Measurements from ENCODE around the gene MARCHF9. TPM values are rescaled to one million over a fixed set of nuclear protein-coding genes. Genes with fewer than 3 reads are reported as not detected.
"Not testable (repeated sequence)": the region's sequence is repeated elsewhere in the genome, so short reads cannot be mapped to it uniquely, and the experiment has no call there.

The MARCHF9 gene
- total RNA-seq, 4 donors from 2014 or later, result 10.2 to 26.6 (median 13.1) TPM

DNA sequence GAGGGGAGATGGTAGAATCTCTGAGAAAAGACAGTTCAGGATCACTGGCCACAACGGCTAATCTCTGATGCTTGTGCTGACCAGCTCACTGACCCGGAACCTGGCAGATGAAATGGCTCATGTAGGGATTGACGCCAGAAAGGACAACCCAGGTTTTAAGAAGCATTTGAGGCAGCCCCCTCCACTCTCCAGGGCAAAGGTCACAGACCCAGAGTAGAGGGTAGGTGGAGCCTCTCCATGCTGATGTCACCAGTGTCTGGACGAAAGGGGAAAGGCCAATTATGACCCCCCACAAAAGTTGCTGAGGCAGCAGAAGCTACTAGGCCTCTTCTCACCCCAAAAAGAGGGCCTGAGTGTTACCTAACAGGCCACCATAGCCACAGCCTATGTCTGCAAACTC lies 15.8 kb downstream of the MARCHF9 start:
- no peak overlapping the region for H3K4me3 ChIP-seq
- H3K36me3 ChIP-seq, result peaks cover 25% of the 10 kb centered on the region
- TF ChIP-seq, protein P1, sequence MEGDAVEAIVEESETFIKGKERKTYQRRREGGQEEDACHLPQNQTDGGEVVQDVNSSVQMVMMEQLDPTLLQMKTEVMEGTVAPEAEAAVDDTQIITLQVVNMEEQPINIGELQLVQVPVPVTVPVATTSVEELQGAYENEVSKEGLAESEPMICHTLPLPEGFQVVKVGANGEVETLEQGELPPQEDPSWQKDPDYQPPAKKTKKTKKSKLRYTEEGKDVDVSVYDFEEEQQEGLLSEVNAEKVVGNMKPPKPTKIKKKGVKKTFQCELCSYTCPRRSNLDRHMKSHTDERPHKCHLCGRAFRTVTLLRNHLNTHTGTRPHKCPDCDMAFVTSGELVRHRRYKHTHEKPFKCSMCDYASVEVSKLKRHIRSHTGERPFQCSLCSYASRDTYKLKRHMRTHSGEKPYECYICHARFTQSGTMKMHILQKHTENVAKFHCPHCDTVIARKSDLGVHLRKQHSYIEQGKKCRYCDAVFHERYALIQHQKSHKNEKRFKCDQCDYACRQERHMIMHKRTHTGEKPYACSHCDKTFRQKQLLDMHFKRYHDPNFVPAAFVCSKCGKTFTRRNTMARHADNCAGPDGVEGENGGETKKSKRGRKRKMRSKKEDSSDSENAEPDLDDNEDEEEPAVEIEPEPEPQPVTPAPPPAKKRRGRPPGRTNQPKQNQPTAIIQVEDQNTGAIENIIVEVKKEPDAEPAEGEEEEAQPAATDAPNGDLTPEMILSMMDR (IDR thresholded peaks at IDR 0.05), result no peak
- no peak for TF ChIP-seq POLR2A (IDR thresholded peaks at IDR 0.05)
- TF ChIP-seq POLR2AphosphoS5 (IDR thresholded peaks at IDR 0.05), result no peak
- TF ChIP-seq EP300 (IDR thresholded peaks at IDR 0.05), result no peak
- no peaks in the 10 kb centered on the region for H3K9me3 ChIP-seq
- peaks cover 37% of the 10 kb centered on the region for H3K4me1 ChIP-seq
- no peak overlapping the region for H3K27ac ChIP-seq
- peaks cover 11% of the 10 kb centered on the region for H3K27me3 ChIP-seq
- DNase-seq (ENCODE audit: low spot score in 2 of 2), result no peak
- 93% methylated on average over 4 of the region's 4 CpGs for WGBS

DNA sequence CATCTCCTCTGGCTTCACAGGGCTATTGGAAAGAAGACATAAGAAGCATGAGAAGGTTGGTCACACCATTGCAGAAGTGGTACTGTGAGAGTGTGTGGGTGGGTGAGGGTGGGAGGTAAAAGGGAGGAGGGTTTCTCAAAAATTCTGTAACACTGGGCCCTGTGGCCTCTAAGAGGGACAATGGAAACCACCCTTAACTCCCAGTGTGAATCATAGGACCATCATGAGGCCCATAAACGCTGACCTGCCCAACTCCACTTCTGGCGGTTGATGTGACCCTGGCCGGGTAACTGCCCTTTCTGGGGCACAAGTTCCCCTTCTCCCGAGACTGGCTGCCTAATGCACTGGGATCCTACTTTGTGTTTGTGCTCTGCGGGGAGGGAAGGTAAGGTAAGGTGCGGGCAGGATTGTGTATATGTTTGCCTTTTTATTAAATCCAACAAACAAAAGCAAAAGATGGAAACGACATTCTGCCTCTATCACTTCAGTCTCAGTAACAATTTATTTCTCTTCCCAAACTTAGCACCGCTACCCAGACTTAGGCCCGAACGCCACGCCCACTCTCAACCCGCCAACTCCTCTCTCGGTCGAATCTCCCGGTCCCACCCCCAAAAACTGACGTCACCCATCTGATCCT lies 16.5 kb downstream of the MARCHF9 start:
- DNase-seq (ENCODE audit: low spot score in 2 of 2), result peak; percentile 91 to 94
- Histone ChIP-seq H3K4me3 (peak overlapping the region; percentile 79), H3K9me3 (no peaks in the 10 kb centered on the region), H3K27ac (peak overlapping the region; percentile 85), H3K27me3 (peaks cover 4% of the 10 kb centered on the region), H3K36me3 (peaks cover 25% of the 10 kb centered on the region), H3K4me1 (peaks cover 30% of the 10 kb centered on the region)
- WGBS, result 1% methylated on average over 15 of the region's 16 CpGs
- TF ChIP-seq POLR2AphosphoS5 (IDR thresholded peaks at IDR 0.05), result no peak
- TF ChIP-seq POLR2A (IDR thresholded peaks at IDR 0.05), result no peak
- TF ChIP-seq, protein P1 (IDR thresholded peaks at IDR 0.05), result no peak
- no peak for TF ChIP-seq EP300 (IDR thresholded peaks at IDR 0.05)

DNA sequence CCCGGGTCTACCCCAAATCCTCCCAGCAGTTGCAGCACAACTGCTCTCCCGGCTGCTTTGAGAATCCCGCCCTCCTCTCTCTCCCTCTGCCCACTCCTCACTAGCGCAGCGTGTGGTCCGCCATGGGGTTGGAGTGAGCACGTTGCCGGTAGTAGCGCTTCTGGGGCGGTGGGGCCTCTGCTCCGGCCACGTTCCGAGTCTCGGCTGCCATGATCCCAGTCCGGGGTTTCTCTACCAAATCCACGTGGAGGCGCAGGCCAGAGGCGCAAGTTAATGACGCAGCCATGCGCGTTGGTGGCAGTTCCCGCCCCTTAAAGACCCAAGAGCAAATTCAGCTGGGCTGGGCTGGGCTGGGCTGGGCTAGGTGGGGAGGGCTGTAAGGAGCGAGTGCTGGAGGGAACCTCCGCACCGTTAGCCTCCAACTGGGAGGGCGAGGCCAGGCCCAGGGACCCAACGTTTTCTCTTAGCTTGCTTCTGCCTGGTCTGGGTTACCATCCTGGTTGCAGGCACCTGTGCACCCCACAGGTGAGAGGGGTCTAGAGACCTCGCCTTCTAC lies 17.0 kb downstream of the MARCHF9 start, which contains the start of gene METTL1:
METTL1 (minus strand) TSS at position 233 of the 556 bp plus-strand sequence; CDS start at position 211, 22 bp downstream.
- TF ChIP-seq, protein P1 (IDR thresholded peaks at IDR 0.05), result no peak
- TF ChIP-seq POLR2A (IDR thresholded peaks at IDR 0.05) (peak in 1 of 2 donors; percentile 52), EP300 (IDR thresholded peaks at IDR 0.05) (no peak), POLR2AphosphoS5 (IDR thresholded peaks at IDR 0.05) (peak; percentile 37 to 90 (median 74))
- Histone ChIP-seq H3K4me3 (peak within 1 kb of the TSS; percentile 79), H3K36me3 (peaks cover 25% of the 10 kb centered on the region), H3K4me1 (peaks cover 24% of the 10 kb centered on the region), H3K9me3 (no peaks in the 10 kb centered on the region), H3K27me3 (no peaks in the 10 kb centered on the region), H3K27ac (peak within 1 kb of the TSS; percentile 85)
- DNase-seq (ENCODE audit: low spot score in 2 of 2), result peak; percentile 96 to 97
- WGBS, result 0% methylated on average over 5 of the region's 28 CpGs

- peak within 1 kb of the TSS; percentile 79 for H3K4me3 ChIP-seq
- peaks cover 25% of the 10 kb centered on the region for H3K36me3 ChIP-seq
- H3K27me3 ChIP-seq, result no peaks in the 10 kb centered on the region
- TF ChIP-seq, protein P1 (IDR thresholded peaks at IDR 0.05), result no peak
- TF ChIP-seq POLR2AphosphoS5 (IDR thresholded peaks at IDR 0.05), result no peak
- WGBS, result 1% methylated on average over 43 of the region's 67 CpGs
- peaks cover 22% of the 10 kb centered on the region for H3K4me1 ChIP-seq
- peak within 1 kb of the TSS; percentile 85 for H3K27ac ChIP-seq
- no peaks in the 10 kb centered on the region for H3K9me3 ChIP-seq
- peak; percentile 80 to 89 for DNase-seq (ENCODE audit: low spot score in 2 of 2)
Observed at GRCh38 chr12:57772429-57773322, 17.8 kb downstream of the MARCHF9 start, which contains the start of gene EEF1AKMT3. TSS of gene EEF1AKMT3 (plus strand) at chr12:57772614. CDS start at chr12:57772725, 111 bp downstream.

DNA sequence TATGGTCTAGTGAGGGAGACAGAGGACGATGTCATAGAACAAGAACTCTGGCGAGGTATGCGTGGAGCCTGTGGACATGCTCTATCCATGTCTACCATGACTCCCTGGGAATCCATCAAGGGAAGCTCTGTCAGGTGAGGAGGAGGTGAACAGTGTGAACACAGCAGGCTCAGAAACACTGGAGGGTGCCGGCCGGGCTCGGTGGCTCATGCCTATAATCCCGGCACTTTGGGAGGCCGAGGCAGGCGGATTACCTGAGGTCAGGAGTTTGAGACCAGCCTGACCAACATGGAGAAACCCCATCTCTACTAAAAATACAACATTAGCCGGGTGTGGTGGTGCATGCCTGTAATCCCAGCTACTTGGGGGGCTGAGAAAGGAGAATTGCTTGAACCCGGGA lies 19.7 kb downstream of the MARCHF9 start:
- not testable (repeated sequence) for H3K4me3 ChIP-seq; H3K9me3 ChIP-seq; H3K36me3 ChIP-seq; H3K27me3 ChIP-seq; DNase-seq (ENCODE audit: low spot score in 2 of 2); H3K27ac ChIP-seq
- H3K4me1 ChIP-seq, result peaks cover 22% of the 10 kb centered on the region
- WGBS, result 93% methylated on average over 10 of the region's 11 CpGs
